LNCaP clone FGC (cell line): Measurements from ENCODE around the gene WDR53.
"Not testable (repeated sequence)": the region's sequence is repeated elsewhere in the genome, so short reads cannot be mapped to it uniquely, and the experiment has no call there.

ENCODE experiments used
- DNase-seq: peaks from one replicate; pipeline ENCODE4 v3.0.0-alpha.2; 2011; ENCODE audit warnings: low read depth
- H3K4me3 ChIP-seq: 2 replicates; pipeline ENCODE4 v1.5.1; 2011; ENCODE audit warnings: mild to moderate bottlenecking, low read depth, low read length, control low read depth
- CTCF ChIP-seq: IDR thresholded peaks from 2 replicates; pipeline ENCODE4 v1.5.1; 2012; ENCODE audit warnings: mild to moderate bottlenecking; ENCODE audit not compliant: control insufficient read depth, insufficient read depth; ENCODE audit errors: extremely low read depth

WDR53 gene

GRCh38 chr3:196604548-196604947 lies 36.2 kb upstream of the WDR53 start:
- no peak overlapping the region for H3K4me3 ChIP-seq
- DNase-seq = no peak
- TF ChIP-seq CTCF = no peak

GRCh38 chr3:196603683-196604082 lies 35.3 kb upstream of the WDR53 start:
- TF ChIP-seq CTCF = no peak
- peak; percentile 41 for DNase-seq
- no peak overlapping the region for H3K4me3 ChIP-seq

GRCh38 chr3:196602673-196603072 lies 34.3 kb upstream of the WDR53 start:
- DNase-seq = no peak
- no peak overlapping the region for H3K4me3 ChIP-seq
- no peak for TF ChIP-seq CTCF

- no peak for DNase-seq
- H3K4me3 ChIP-seq = no peak overlapping the region
- no peak for TF ChIP-seq CTCF
Measured at GRCh38 chr3:196600359-196600758, 32.0 kb upstream of the WDR53 start.

GRCh38 chr3:196599734-196600128 lies 31.4 kb upstream of the WDR53 start:
- no peak for DNase-seq
- no peak for TF ChIP-seq CTCF
- H3K4me3 ChIP-seq = no peak overlapping the region

GRCh38 chr3:196597971-196598733 lies 29.8 kb upstream of the WDR53 start:
- not testable (repeated sequence) for DNase-seq, H3K4me3 ChIP-seq

- TF ChIP-seq CTCF = no peak
- H3K4me3 ChIP-seq = no peak overlapping the region
- DNase-seq = no peak
Measured at GRCh38 chr3:196596355-196596754, 28.0 kb upstream of the WDR53 start.
